HUES6 (cell line): ENCODE data around the gene SFTPA2.
"Not testable (repeated sequence)": the region's sequence is repeated elsewhere in the genome, so short reads cannot be mapped to it uniquely, and the experiment has no call there.

ENCODE experiments used
- H3K27ac ChIP-seq: 2 replicates; pipeline ENCODE4 v1.7.0; 2013; ENCODE audit warnings: low read depth, mild to moderate bottlenecking, low read length, inconsistent platforms
- H3K27me3 ChIP-seq: 2 replicates; pipeline ENCODE4 v1.6.1; 2013; ENCODE audit warnings: low read length; ENCODE audit not compliant: control insufficient read depth, insufficient read depth
- H3K36me3 ChIP-seq: 2 replicates; pipeline ENCODE4 v1.6.1; 2013; ENCODE audit warnings: low read length; ENCODE audit not compliant: control insufficient read depth, insufficient read depth
- H3K4me1 ChIP-seq: 2 replicates; pipeline ENCODE4 v1.6.1; 2013; ENCODE audit warnings: low read length; ENCODE audit not compliant: control insufficient read depth, insufficient read depth
- H3K4me3 ChIP-seq: 2 replicates; pipeline ENCODE4 v1.5.1; 2013; ENCODE audit warnings: low read depth, low read length
- H3K9ac ChIP-seq: one replicate; pipeline ENCODE4 v1.6.1; 2013; ENCODE audit warnings: mild to moderate bottlenecking, low read length
- H3K9me3 ChIP-seq: 2 replicates; pipeline ENCODE4 v1.6.1; 2013; ENCODE audit warnings: low read depth, low read length; ENCODE audit not compliant: control insufficient read depth, insufficient read depth

The SFTPA2 gene

DNA sequence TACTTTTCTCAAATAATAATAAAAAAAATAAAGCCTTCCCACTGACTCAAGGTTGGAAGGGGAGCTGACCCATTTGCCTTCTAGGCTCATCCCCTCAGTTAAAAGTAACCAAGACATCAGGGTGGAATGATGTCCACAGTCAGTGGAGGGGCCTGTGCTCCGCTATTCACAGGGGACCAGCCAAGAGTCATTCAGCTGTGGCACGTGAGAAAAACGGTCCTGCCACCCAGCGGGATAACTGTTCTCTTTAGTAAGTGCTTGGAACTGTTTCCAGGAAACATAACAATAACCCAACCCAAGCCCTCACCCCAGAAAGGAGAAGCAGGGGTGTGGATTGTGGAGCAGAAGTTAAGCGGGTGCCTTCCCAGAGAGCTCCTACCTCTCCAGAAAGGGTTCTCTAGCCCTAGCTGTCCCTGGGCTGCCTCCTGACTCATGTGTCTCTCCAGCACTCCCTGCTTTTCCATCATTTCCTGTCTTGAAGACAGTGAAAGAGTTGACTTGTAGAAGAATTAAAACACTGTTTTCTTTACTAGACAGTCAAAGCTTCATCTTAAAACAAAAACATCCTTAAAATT lies 50.2 kb downstream of the SFTPA2 start:
- not testable (repeated sequence) for H3K27ac ChIP-seq, H3K36me3 ChIP-seq, H3K4me3 ChIP-seq, H3K9me3 ChIP-seq, H3K4me1 ChIP-seq, H3K9ac ChIP-seq
- peaks cover 29% of the 10 kb centered on the region for H3K27me3 ChIP-seq

DNA sequence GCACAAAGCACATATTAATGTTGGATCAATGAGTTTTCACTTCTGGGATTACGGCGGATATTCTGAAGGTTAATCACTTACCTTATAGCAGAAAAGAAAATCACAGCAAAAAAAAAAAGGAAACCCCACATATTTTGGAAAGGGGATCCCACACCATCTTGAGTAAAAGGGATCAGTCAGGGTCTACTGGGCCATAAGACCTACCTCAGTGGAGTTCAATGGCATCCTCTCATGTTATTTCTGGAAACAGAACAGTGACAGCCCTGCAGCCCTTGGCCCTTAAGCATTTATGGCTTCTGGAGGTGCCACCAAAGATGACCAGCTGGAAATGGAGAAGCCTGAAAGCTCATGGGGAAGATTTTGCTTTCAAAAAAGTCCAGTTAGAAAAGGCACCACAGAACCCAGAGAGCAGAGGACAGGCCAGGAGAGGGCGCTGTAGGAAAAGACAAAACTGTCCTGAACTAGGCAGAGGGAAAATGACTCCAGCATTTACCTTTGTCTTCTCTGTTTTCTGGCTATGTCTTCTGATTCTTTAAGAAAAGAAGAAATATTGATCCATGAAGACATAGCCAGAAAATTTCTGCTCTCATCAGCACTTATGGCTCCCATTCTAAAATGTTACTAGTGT lies 50.8 kb downstream of the SFTPA2 start:
- H3K9me3 ChIP-seq, H3K4me3 ChIP-seq, H3K36me3 ChIP-seq, H3K9ac ChIP-seq, H3K27ac ChIP-seq, H3K4me1 ChIP-seq: not testable (repeated sequence)
- H3K27me3 ChIP-seq = peaks cover 29% of the 10 kb centered on the region

DNA sequence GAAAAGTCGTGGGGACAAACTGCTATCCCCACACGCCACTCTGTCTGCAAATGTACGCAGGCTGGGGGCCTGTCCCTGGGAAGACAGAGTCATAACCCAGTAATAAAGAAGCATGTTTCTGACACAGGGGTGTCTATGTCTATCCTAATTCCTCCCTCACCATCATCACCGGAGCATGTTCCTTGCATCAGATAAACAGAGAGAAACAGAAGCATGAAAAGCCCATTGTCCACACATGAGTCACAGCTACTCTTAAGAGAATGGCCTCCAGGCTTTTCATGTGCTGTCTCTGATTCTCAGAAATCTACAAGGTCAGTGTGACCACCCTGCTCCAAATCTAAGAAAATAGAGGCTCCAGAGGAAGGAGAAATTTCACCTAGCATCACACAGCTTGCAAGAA lies 52.0 kb downstream of the SFTPA2 start:
- H3K27me3 ChIP-seq = peaks cover 33% of the 10 kb centered on the region
- H3K9ac ChIP-seq, H3K4me1 ChIP-seq, H3K4me3 ChIP-seq, H3K36me3 ChIP-seq, H3K27ac ChIP-seq, H3K9me3 ChIP-seq: not testable (repeated sequence)

GRCh38 chr10:79507440-79508167 lies 52.6 kb downstream of the SFTPA2 start:
- H3K4me3 ChIP-seq = no peak overlapping the region
- H3K9me3 ChIP-seq = no peaks in the 10 kb centered on the region
- no peak overlapping the region for H3K27ac ChIP-seq
- H3K27me3 ChIP-seq = peaks cover 39% of the 10 kb centered on the region
- H3K36me3 ChIP-seq = no peaks in the 10 kb centered on the region
- H3K4me1 ChIP-seq = peaks cover 6% of the 10 kb centered on the region
- H3K9ac ChIP-seq = no peak overlapping the region
